MM.1S (cell line): Measurements from ENCODE around the gene AGAP1.

Experiments used
- EZH2 ChIP-seq: fragments of 300-600 bp; sonication (generic); optimal IDR thresholded peaks from 2 replicates; pipeline ENCODE3; 2017; ENCODE audit warnings: low read depth, mild to moderate bottlenecking, antibody characterized with exemption, low read length, mixed read lengths
- EZH2phosphoT487 ChIP-seq: fragments of 300-600 bp; sonication (generic); IDR thresholded peaks from 2 replicates; pipeline ENCODE4 v1.6.1; 2018; ENCODE audit warnings: antibody characterized with exemption, low read length
- TF ChIP-seq, protein P1 (sequence below): fragments of 300-600 bp; sonication (generic); IDR thresholded peaks from 2 replicates; pipeline ENCODE4 v1.5.1; 2016; ENCODE audit warnings: antibody characterized with exemption, low read length, mixed read lengths

DNA sequence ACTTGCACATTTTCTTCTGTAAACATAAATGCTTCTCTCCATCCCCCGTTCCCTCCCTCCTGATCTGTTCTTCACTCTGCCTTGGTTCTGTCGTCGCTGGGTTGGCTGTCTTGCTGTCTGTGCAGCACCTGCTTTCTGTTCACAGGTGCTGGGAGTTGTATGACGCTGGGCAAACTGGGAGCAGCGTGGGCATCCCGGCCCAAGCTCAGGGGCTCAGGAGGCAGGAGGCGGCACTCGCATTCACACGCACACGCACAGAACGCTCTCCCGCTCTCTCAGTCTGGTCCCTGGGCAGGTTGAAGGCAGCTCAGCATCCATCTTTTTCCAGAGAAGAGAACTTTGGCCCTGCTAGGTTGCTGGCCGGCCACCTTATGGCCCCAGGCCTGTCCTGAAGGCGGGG lies 618.6 kb downstream of the AGAP1 start:
- TF ChIP-seq, protein P1, sequence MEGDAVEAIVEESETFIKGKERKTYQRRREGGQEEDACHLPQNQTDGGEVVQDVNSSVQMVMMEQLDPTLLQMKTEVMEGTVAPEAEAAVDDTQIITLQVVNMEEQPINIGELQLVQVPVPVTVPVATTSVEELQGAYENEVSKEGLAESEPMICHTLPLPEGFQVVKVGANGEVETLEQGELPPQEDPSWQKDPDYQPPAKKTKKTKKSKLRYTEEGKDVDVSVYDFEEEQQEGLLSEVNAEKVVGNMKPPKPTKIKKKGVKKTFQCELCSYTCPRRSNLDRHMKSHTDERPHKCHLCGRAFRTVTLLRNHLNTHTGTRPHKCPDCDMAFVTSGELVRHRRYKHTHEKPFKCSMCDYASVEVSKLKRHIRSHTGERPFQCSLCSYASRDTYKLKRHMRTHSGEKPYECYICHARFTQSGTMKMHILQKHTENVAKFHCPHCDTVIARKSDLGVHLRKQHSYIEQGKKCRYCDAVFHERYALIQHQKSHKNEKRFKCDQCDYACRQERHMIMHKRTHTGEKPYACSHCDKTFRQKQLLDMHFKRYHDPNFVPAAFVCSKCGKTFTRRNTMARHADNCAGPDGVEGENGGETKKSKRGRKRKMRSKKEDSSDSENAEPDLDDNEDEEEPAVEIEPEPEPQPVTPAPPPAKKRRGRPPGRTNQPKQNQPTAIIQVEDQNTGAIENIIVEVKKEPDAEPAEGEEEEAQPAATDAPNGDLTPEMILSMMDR: no peak
- TF ChIP-seq EZH2phosphoT487: no peak
- TF ChIP-seq EZH2: no peak
